DND-41 (cell line): ENCODE results near the gene PRR7.
"Not testable (repeated sequence)": the region's sequence is repeated elsewhere in the genome, so short reads cannot be mapped to it uniquely, and the experiment has no call there.

ENCODE experiments used
- ATAC-seq: fragments of 200-7000 bp; cut with Tn5 transposase; 3 replicates; pipeline ENCODE4 v1.9.1; 2021; ENCODE audit warnings: low read depth; ENCODE audit not compliant: insufficient read depth
- DNase-seq: peaks from one replicate; pipeline ENCODE4 v3.0.0-alpha.2; 2020
- H2AFZ ChIP-seq: 2 replicates; pipeline ENCODE4 v1.6.0; 2012; ENCODE audit warnings: low read depth, low read length
- H3K27ac ChIP-seq: 2 replicates; pipeline ENCODE4 v1.5.1; 2012; ENCODE audit warnings: low read length, inconsistent platforms
- H3K27me3 ChIP-seq: fragments of 200-600 bp; sonication (generic); 2 replicates; pipeline ENCODE4 v1.6.0; 2012; ENCODE audit warnings: low read length, mild to moderate bottlenecking, inconsistent platforms; ENCODE audit not compliant: insufficient read depth, poor library complexity
- H3K36me3 ChIP-seq: 2 replicates; pipeline ENCODE4 v1.5.1; 2012; ENCODE audit warnings: low read length, inconsistent platforms; ENCODE audit not compliant: insufficient read depth
- H3K4me1 ChIP-seq: 2 replicates; pipeline ENCODE4 v1.5.1; 2012; ENCODE audit warnings: mild to moderate bottlenecking, low read length; ENCODE audit not compliant: insufficient read depth
- H3K4me2 ChIP-seq: 2 replicates; pipeline ENCODE4 v1.6.0; 2012; ENCODE audit warnings: mild to moderate bottlenecking, moderate library complexity, low read length, inconsistent platforms; ENCODE audit not compliant: insufficient read depth
- H3K4me3 ChIP-seq, 2 experiments: fragments of 200-600 bp in 1 of 2; shearing (Covaris generic) in 1 of 2; 2 replicates each; pipeline ENCODE4 v1.5.1; 2012 to 2016; ENCODE audit warnings: inconsistent platforms in 2 of 2, low read length in 2 of 2, mild to moderate bottlenecking in 2 of 2, low read depth in 1 of 2, moderate library complexity in 1 of 2
- H3K79me2 ChIP-seq: 2 replicates; pipeline ENCODE4 v1.6.0; 2012; ENCODE audit warnings: low read length, inconsistent platforms; ENCODE audit not compliant: insufficient read depth
- H3K9ac ChIP-seq: 2 replicates; pipeline ENCODE4 v1.6.0; 2012; ENCODE audit warnings: low read depth, mild to moderate bottlenecking, inconsistent platforms, low read length, moderate library complexity
- H3K9me3 ChIP-seq: 2 replicates; pipeline ENCODE4 v1.5.1; 2012; ENCODE audit warnings: low read length, moderate library complexity, mild to moderate bottlenecking, inconsistent platforms; ENCODE audit not compliant: insufficient read depth, severe bottlenecking
- H4K20me1 ChIP-seq: 2 replicates; pipeline ENCODE4 v1.6.0; 2012; ENCODE audit warnings: low read length; ENCODE audit not compliant: insufficient read depth
- CTCF ChIP-seq: IDR thresholded peaks from 2 replicates; pipeline ENCODE4 v1.5.1; 2012; ENCODE audit warnings: borderline replicate concordance, low read length, moderate library complexity, mild to moderate bottlenecking; ENCODE audit not compliant: poor library complexity, severe bottlenecking; ENCODE audit errors: extremely low read depth
- EZH2 ChIP-seq: IDR thresholded peaks from 3 replicates; pipeline ENCODE4 v1.6.1; 2012; ENCODE audit warnings: borderline replicate concordance, low read depth, mild to moderate bottlenecking, moderate library complexity, low read length, inconsistent platforms; ENCODE audit not compliant: severe bottlenecking

The PRR7 gene

GRCh38 chr5:177410575-177410974 lies 36.0 kb upstream of the PRR7 start:
- H3K79me2 ChIP-seq: no peaks in the 10 kb centered on the region
- no peaks in the 10 kb centered on the region for H3K9me3 ChIP-seq
- peaks cover 13% of the 10 kb centered on the region for H3K27me3 ChIP-seq
- DNase-seq (no peak), ATAC-seq (peak; percentile 53)
- TF ChIP-seq EZH2 (no peak), CTCF (no peak)
- H3K36me3 ChIP-seq: no peaks in the 10 kb centered on the region
- H3K4me1 ChIP-seq: peaks cover 3% of the 10 kb centered on the region; the same call in 1 of the 2 replicates
- no peaks in the 10 kb centered on the region for H4K20me1 ChIP-seq
- no peak overlapping the region for H3K4me2 ChIP-seq
- no peak overlapping the region for H3K9ac ChIP-seq
- H3K4me3 ChIP-seq: no peak overlapping the region
- no peak overlapping the region for H2AFZ ChIP-seq
- H3K27ac ChIP-seq: no peak overlapping the region

GRCh38 chr5:177412603-177413233 lies 33.9 kb upstream of the PRR7 start:
- Histone ChIP-seq H3K4me2 (no peak overlapping the region), H3K9me3 (no peaks in the 10 kb centered on the region), H3K27ac (no peak overlapping the region), H3K27me3 (no peaks in the 10 kb centered on the region), H3K79me2 (no peaks in the 10 kb centered on the region), H3K36me3 (no peaks in the 10 kb centered on the region), H4K20me1 (no peaks in the 10 kb centered on the region), H3K4me3 (no peak overlapping the region), H3K9ac (no peak overlapping the region), H2AFZ (no peak overlapping the region), H3K4me1 (peaks cover 3% of the 10 kb centered on the region; the same call in 1 of the 2 replicates)
- ATAC-seq (peak; percentile 54; the same call in 2 of the 3 replicates), DNase-seq (no peak)
- TF ChIP-seq CTCF (no peak), EZH2 (no peak)

GRCh38 chr5:177414481-177414880 lies 32.1 kb upstream of the PRR7 start:
- H3K4me3 ChIP-seq: no peak overlapping the region
- H3K4me2 ChIP-seq: no peak overlapping the region
- no peak for TF ChIP-seq CTCF
- no peak for TF ChIP-seq EZH2
- H3K4me1 ChIP-seq: peaks cover 3% of the 10 kb centered on the region; the same call in 1 of the 2 replicates
- H4K20me1 ChIP-seq: no peaks in the 10 kb centered on the region
- H3K27me3 ChIP-seq: no peaks in the 10 kb centered on the region
- H3K79me2 ChIP-seq: no peaks in the 10 kb centered on the region
- no peak for ATAC-seq
- no peaks in the 10 kb centered on the region for H3K9me3 ChIP-seq
- no peak overlapping the region for H3K9ac ChIP-seq
- no peak overlapping the region for H2AFZ ChIP-seq
- no peaks in the 10 kb centered on the region for H3K36me3 ChIP-seq
- DNase-seq: no peak
- H3K27ac ChIP-seq: no peak overlapping the region

- not testable (repeated sequence) for H3K4me2 ChIP-seq, H3K27ac ChIP-seq, H3K9me3 ChIP-seq, DNase-seq, H3K79me2 ChIP-seq, H4K20me1 ChIP-seq, H3K4me1 ChIP-seq, H3K4me3 ChIP-seq, H2AFZ ChIP-seq, ATAC-seq, H3K27me3 ChIP-seq, H3K36me3 ChIP-seq, H3K9ac ChIP-seq
These were observed 29.5 kb upstream of the PRR7 start for GRCh38 chr5:177417081-177417480.
